Suprapubic skin (tissue), 4 donors: Measurements from ENCODE around the gene PTK7. TPM values are rescaled to one million over a fixed set of nuclear protein-coding genes. Genes with fewer than 3 reads are reported as not detected.

Experiments
- DNase-seq, 2 donors: peaks; one replicate each; pipeline ENCODE4 v3.0.0-alpha.2; 2019; ENCODE audit warnings: low spot score in 2 of 2
- H3K27ac ChIP-seq: fragments of 200-600 bp; sonication (generic); one replicate; pipeline ENCODE4 v1.5.1; 2019
- H3K27me3 ChIP-seq: fragments of 200-600 bp; sonication (generic); one replicate; pipeline ENCODE4 v1.5.1; 2019
- H3K36me3 ChIP-seq: fragments of 200-600 bp; sonication (generic); one replicate; pipeline ENCODE4 v1.5.1; 2019
- H3K4me1 ChIP-seq: fragments of 200-600 bp; sonication (generic); one replicate; pipeline ENCODE4 v1.5.1; 2019
- H3K4me3 ChIP-seq: fragments of 200-600 bp; sonication (generic); one replicate; pipeline ENCODE4 v1.5.1; 2019; ENCODE audit warnings: mild to moderate bottlenecking
- H3K9me3 ChIP-seq: fragments of 200-600 bp; sonication (generic); one replicate; pipeline ENCODE4 v1.5.1; 2019
- EP300 ChIP-seq: sonication (generic); formaldehyde crosslinking; IDR thresholded peaks from one replicate; pipeline ENCODE4 v1.6.1; 2017; ENCODE audit warnings: antibody characterized with exemption
- POLR2A ChIP-seq, 2 donors: fragments of 450-650 bp; IDR thresholded peaks; one replicate each; pipeline ENCODE4 v1.6.1; 2017; ENCODE audit warnings: antibody characterized with exemption in 2 of 2, mild to moderate bottlenecking in 2 of 2, moderate library complexity in 2 of 2
- POLR2AphosphoS5 ChIP-seq, 3 donors: sonication (generic); formaldehyde crosslinking; IDR thresholded peaks; one replicate each; pipeline ENCODE4 v1.6.1; 2017; ENCODE audit warnings: antibody characterized with exemption in 3 of 3
- WGBS: methylation state at CpG from one replicate; pipeline ENCODE4 v1.1.5; 2018; 5-methylcytosine and 5-hydroxymethylcytosine counted together
- total RNA-seq, 4 donors: library from RNA; depleted of rRNA; stranded (reverse); fragments of >200 nt; gene quantifications; one replicate each; pipeline ENCODE4 v1.1.0, GENCODE V29; 2016
- TF ChIP-seq, protein P1 (sequence below), 2 donors: fragments of 200-600 bp in 1 of 2; fragments of 450-650 bp in 1 of 2; sonication (generic) in 1 of 2; IDR thresholded peaks; one replicate each; pipeline ENCODE4 v1.5.1; 2016 to 2019; ENCODE audit warnings: antibody characterized with exemption in 2 of 2, mild to moderate bottlenecking in 1 of 2, moderate library complexity in 1 of 2

Gene PTK7
- total RNA-seq, 4 donors from 2014 or later: 50.4 to 71.3 (median 66.3) TPM

DNA sequence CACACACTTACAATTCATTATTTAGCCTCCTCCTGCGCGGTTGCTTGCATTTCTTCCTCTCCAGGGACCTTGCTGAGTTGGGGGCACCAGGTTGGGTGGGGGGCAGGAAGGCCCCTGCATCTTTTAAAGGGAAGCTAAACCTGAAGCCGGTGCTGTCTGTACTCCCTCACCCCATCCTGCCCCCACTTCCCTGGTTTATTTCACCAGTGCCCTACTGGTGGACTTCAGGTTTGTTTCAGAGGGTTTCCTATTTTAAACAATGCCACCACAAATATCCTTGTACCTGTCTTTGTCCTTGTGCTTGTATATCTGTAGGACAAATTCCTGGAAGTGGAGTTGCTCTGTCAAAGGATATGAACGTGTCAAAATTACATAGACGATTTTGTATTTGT lies 21.0 kb downstream of the PTK7 start:
- Histone ChIP-seq H3K27ac (peak overlapping the region; percentile 78), H3K9me3 (no peaks in the 10 kb centered on the region), H3K36me3 (no peaks in the 10 kb centered on the region), H3K4me3 (no peak overlapping the region), H3K27me3 (no peaks in the 10 kb centered on the region), H3K4me1 (peaks cover 44% of the 10 kb centered on the region)
- TF ChIP-seq, protein P1, sequence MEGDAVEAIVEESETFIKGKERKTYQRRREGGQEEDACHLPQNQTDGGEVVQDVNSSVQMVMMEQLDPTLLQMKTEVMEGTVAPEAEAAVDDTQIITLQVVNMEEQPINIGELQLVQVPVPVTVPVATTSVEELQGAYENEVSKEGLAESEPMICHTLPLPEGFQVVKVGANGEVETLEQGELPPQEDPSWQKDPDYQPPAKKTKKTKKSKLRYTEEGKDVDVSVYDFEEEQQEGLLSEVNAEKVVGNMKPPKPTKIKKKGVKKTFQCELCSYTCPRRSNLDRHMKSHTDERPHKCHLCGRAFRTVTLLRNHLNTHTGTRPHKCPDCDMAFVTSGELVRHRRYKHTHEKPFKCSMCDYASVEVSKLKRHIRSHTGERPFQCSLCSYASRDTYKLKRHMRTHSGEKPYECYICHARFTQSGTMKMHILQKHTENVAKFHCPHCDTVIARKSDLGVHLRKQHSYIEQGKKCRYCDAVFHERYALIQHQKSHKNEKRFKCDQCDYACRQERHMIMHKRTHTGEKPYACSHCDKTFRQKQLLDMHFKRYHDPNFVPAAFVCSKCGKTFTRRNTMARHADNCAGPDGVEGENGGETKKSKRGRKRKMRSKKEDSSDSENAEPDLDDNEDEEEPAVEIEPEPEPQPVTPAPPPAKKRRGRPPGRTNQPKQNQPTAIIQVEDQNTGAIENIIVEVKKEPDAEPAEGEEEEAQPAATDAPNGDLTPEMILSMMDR (IDR thresholded peaks at IDR 0.05): no peak
- TF ChIP-seq POLR2AphosphoS5 (IDR thresholded peaks at IDR 0.05) (no peak), EP300 (no peak), POLR2A (IDR thresholded peaks at IDR 0.05) (no peak)
- WGBS: 35% methylated on average over 5 of the region's 5 CpGs
- no peak for DNase-seq

DNA sequence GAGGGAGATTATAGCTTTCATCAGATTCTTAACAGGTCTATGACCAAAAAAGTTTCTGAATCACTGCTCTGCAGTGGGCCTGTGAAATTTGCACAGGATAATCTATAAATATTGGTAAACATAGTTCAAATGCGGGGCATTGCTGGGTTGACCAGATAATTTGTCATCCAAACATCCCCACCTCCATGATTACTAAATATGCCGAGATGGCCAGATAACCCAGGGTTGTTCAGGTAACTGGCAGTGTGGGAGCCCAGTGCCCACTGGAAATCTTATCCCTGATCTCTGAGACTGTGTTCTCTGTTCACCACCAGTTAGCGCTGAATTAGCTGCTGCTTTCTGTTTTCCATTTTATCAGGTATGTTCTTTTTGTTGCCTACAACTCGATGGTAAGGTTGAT lies 21.4 kb downstream of the PTK7 start:
- TF ChIP-seq POLR2AphosphoS5 (IDR thresholded peaks at IDR 0.05) (no peak), POLR2A (IDR thresholded peaks at IDR 0.05) (no peak), EP300 (no peak)
- TF ChIP-seq, protein P1 (IDR thresholded peaks at IDR 0.05): no peak
- Histone ChIP-seq H3K4me3 (no peak overlapping the region), H3K27me3 (no peaks in the 10 kb centered on the region), H3K36me3 (no peaks in the 10 kb centered on the region), H3K9me3 (no peaks in the 10 kb centered on the region), H3K4me1 (peaks cover 44% of the 10 kb centered on the region), H3K27ac (peak overlapping the region; percentile 22)
- 78% methylated on average over 4 of the region's 4 CpGs for WGBS
- no peak for DNase-seq

DNA sequence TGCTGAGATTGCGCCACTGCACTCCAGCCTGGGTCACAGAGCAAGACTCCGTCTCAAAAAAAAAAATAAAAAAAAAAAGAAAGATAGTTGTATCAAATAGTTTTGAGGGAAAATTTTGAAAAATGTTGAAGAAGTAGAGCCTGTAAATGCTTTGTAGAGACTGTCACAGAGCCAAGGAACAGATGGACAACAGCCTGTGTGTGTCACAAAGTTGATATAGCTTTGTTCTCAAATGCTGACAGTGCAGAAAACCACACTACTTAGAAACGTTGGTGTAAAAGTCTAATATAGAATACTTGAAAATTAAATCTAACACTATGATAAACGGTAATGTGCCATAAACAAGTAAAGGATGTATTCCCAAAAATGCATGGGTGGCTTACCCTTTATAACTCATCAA lies 25.4 kb downstream of the PTK7 start:
- no peaks in the 10 kb centered on the region for H3K9me3 ChIP-seq
- no peaks in the 10 kb centered on the region for H3K36me3 ChIP-seq
- no peak overlapping the region for H3K27ac ChIP-seq
- peaks cover 15% of the 10 kb centered on the region for H3K4me1 ChIP-seq
- no peak for DNase-seq
- TF ChIP-seq POLR2A (IDR thresholded peaks at IDR 0.05) (no peak), EP300 (no peak), POLR2AphosphoS5 (IDR thresholded peaks at IDR 0.05) (no peak)
- TF ChIP-seq, protein P1 (IDR thresholded peaks at IDR 0.05): no peak
- 71% methylated on average over 4 of the region's 4 CpGs for WGBS
- H3K27me3 ChIP-seq: no peaks in the 10 kb centered on the region
- no peak overlapping the region for H3K4me3 ChIP-seq

DNA sequence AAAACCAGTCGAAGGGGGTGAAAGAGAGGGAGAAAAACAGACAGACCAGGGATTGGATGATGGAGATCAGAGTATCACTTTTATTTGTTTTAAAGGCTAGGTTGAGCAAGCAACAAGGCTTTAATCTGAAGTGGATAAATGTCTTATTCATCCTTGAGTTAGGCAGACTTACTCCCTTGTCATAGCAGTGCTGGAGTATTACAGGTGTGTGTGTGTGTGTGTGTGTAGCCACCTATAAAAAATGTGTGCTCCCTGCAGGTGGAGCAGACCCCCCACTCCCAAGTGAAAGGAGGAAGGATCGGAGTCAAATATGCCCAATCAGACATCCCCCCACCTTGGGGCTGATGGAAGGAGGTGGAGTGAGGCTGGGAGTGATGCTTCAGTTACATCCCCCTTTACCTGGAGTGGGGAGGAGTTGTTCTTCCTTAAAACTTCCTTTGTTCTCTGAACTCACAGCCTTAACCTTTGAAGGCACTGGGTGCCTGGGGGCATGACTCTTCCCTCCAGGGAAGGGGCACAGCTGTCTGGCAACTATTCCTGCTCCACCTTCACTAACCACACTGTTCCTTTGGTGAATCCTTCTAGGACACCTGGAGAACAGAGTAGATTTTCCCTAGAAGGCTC lies 27.3 kb downstream of the PTK7 start:
- Histone ChIP-seq H3K4me1 (peaks cover 3% of the 10 kb centered on the region), H3K27ac (no peak overlapping the region), H3K4me3 (no peak overlapping the region), H3K36me3 (no peaks in the 10 kb centered on the region), H3K9me3 (no peaks in the 10 kb centered on the region), H3K27me3 (no peaks in the 10 kb centered on the region)
- TF ChIP-seq EP300 (no peak), POLR2AphosphoS5 (IDR thresholded peaks at IDR 0.05) (no peak), POLR2A (IDR thresholded peaks at IDR 0.05) (no peak)
- TF ChIP-seq, protein P1 (IDR thresholded peaks at IDR 0.05): no peak
- 48% methylated on average over 2 of the region's 2 CpGs for WGBS
- no peak for DNase-seq

DNA sequence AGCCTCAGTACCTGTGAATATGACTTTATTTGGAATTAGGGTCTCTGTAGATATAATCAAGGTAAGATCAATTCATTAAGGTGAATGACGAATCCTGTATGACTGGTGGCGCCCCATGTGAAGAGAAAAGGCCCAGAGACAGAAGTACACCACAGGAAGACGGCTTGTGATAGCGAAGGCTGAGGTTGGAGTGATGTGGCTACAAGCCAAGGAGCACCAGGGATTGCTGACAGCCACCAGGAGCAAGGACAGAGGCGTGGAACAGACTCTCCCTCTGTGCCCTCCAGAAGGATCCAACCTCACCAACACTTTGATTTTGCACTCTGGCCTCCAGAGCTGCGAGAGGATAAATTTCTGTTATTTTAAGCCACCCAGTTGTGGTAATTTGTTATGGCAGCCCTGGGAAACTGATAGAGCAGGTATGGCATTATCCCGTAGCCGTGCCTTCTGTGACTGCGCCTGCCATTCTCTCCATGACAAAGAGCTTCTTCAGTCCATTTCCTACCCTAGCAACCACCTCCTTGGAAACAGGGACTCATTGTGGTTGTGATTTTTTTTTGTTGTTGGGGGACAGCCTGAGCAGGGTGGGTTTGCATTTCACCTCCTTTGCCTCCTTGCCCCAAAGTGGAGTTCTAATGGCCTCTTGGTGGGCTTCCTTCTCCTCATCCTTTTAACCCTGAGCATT lies 29.6 kb downstream of the PTK7 start:
- Histone ChIP-seq H3K36me3 (no peaks in the 10 kb centered on the region), H3K4me1 (peaks cover 3% of the 10 kb centered on the region), H3K9me3 (no peaks in the 10 kb centered on the region), H3K27ac (no peak overlapping the region), H3K27me3 (no peaks in the 10 kb centered on the region), H3K4me3 (no peak overlapping the region)
- 87% methylated on average over 9 of the region's 9 CpGs for WGBS
- no peak for DNase-seq
- TF ChIP-seq POLR2A (IDR thresholded peaks at IDR 0.05): no peak
- no peak for TF ChIP-seq POLR2AphosphoS5 (IDR thresholded peaks at IDR 0.05)
- TF ChIP-seq, protein P1 (IDR thresholded peaks at IDR 0.05): no peak
- TF ChIP-seq EP300: no peak
